AG09309 (cell line): ENCODE data around the gene ABCC9.

ENCODE experiments used
- DNase-seq: peaks from one replicate; pipeline ENCODE4 v3.0.0-alpha.2; 2010; ENCODE audit warnings: low read depth
- H3K4me3 ChIP-seq: 2 replicates; pipeline ENCODE4 v1.5.1; 2011; ENCODE audit warnings: mild to moderate bottlenecking, low read depth, low read length, moderate library complexity; ENCODE audit not compliant: control insufficient read depth
- CTCF ChIP-seq: IDR thresholded peaks from 2 replicates; pipeline ENCODE4 v1.5.1; 2011; ENCODE audit warnings: mild to moderate bottlenecking, low read depth, low read length, inconsistent platforms; ENCODE audit not compliant: insufficient read depth, control insufficient read depth; ENCODE audit errors: missing control alignments

The ABCC9 gene

GRCh38 chr12:21860534-21860933 lies 80.7 kb downstream of the ABCC9 start:
- no peak for TF ChIP-seq CTCF
- no peak overlapping the region for H3K4me3 ChIP-seq
- no peak for DNase-seq

GRCh38 chr12:21860128-21860527 lies 81.1 kb downstream of the ABCC9 start:
- no peak for TF ChIP-seq CTCF
- H3K4me3 ChIP-seq, result no peak overlapping the region
- no peak for DNase-seq

GRCh38 chr12:21852251-21852650 lies 89.0 kb downstream of the ABCC9 start:
- TF ChIP-seq CTCF, result no peak
- H3K4me3 ChIP-seq, result no peak overlapping the region
- DNase-seq, result no peak

GRCh38 chr12:21851151-21851550 lies 90.1 kb downstream of the ABCC9 start:
- no peak for TF ChIP-seq CTCF
- no peak overlapping the region for H3K4me3 ChIP-seq
- no peak for DNase-seq

GRCh38 chr12:21850419-21850818 lies 90.8 kb downstream of the ABCC9 start:
- TF ChIP-seq CTCF, result no peak

GRCh38 chr12:21849878-21850277 lies 91.3 kb downstream of the ABCC9 start:
- no peak for DNase-seq
- TF ChIP-seq CTCF, result no peak
- no peak overlapping the region for H3K4me3 ChIP-seq

More at GRCh38 chr12:21850419-21850818, 90.8 kb downstream of the ABCC9 start:
- no peak for DNase-seq
- no peak overlapping the region for H3K4me3 ChIP-seq

- no peak for DNase-seq
- no peak overlapping the region for H3K4me3 ChIP-seq
- no peak for TF ChIP-seq CTCF
Measured at GRCh38 chr12:21848192-21848591, 93.0 kb downstream of the ABCC9 start.
